K562 (cell line): ENCODE measurements around the gene LST1. TPM values are rescaled to one million over a fixed set of nuclear protein-coding genes. Genes with fewer than 3 reads are reported as not detected.

Source experiments
- ARID1B ChIP-seq: fragments of 450-650 bp; IDR thresholded peaks from 2 replicates; pipeline ENCODE4 v1.6.1; 2016; ENCODE audit warnings: antibody characterized with exemption, mild to moderate bottlenecking, inconsistent platforms
- ARID3A ChIP-seq: IDR thresholded peaks from 2 replicates; pipeline ENCODE4 v1.6.1; 2012; ENCODE audit warnings: low read depth, low read length, improper control_type of control experiment, borderline replicate concordance
- ASH1L ChIP-seq: fragments of 450-650 bp; IDR thresholded peaks from 2 replicates; pipeline ENCODE4 v1.6.1; 2018; ENCODE audit warnings: borderline replicate concordance, mild to moderate bottlenecking, low read depth; ENCODE audit not compliant: partially characterized antibody
- C11orf30 ChIP-seq: fragments of 450-650 bp; IDR thresholded peaks from 2 replicates; pipeline ENCODE4 v1.6.1; 2016; ENCODE audit warnings: low read depth, mild to moderate bottlenecking
- CC2D1A ChIP-seq: fragments of 450-650 bp; IDR thresholded peaks from 2 replicates; pipeline ENCODE4 v1.6.1; 2017; ENCODE audit warnings: mild to moderate bottlenecking
- CREB1 ChIP-seq, 2 experiments: sonication (generic) in 1 of 2; formaldehyde crosslinking in 1 of 2; IDR thresholded peaks; 2 replicates each; pipeline versions ENCODE4 v1.6.1 to v1.8.0; 2012 to 2022; ENCODE audit warnings: inconsistent platforms in 1 of 2, mild to moderate bottlenecking in 1 of 2, missing genetic modification reagents in 1 of 2, moderate library complexity in 1 of 2
- FOXP1 ChIP-seq: sonication (generic); formaldehyde crosslinking; IDR thresholded peaks from 2 replicates; pipeline ENCODE4 v1.8.0; 2022; ENCODE audit warnings: mild to moderate bottlenecking, missing genetic modification reagents
- GATAD2B ChIP-seq: fragments of 450-650 bp; IDR thresholded peaks from 2 replicates; pipeline ENCODE4 v1.6.1; 2017; ENCODE audit warnings: mild to moderate bottlenecking, borderline replicate concordance
- HDAC1 ChIP-seq, 2 experiments: fragments of 450-650 bp; IDR thresholded peaks; 2 replicates each; pipeline ENCODE4 v1.6.1; 2016 to 2017; ENCODE audit warnings: inconsistent platforms in 1 of 2, mild to moderate bottlenecking in 1 of 2, moderate library complexity in 1 of 2
- HMBOX1 ChIP-seq: sonication (generic); IDR thresholded peaks from 2 replicates; pipeline ENCODE4 v1.6.1; 2016
- MEIS2 ChIP-seq: fragments of 450-650 bp; IDR thresholded peaks from 2 replicates; pipeline ENCODE4 v1.6.1; 2014; ENCODE audit warnings: mild to moderate bottlenecking; ENCODE audit not compliant: partially characterized antibody
- NEUROD1 ChIP-seq: fragments of 150-350 bp; IDR thresholded peaks from 2 replicates; pipeline ENCODE4 v1.6.1; 2014; ENCODE audit warnings: borderline replicate concordance, low read length, low read depth; ENCODE audit not compliant: partially characterized antibody
- NFE2 ChIP-seq: IDR thresholded peaks from 2 replicates; pipeline ENCODE4 v1.6.1; 2014; ENCODE audit warnings: antibody characterized with exemption, low read depth
- NONO ChIP-seq, 2 experiments: fragments of 200-400 bp in 1 of 2; fragments of 450-650 bp in 1 of 2; formaldehyde crosslinking in 1 of 2; IDR thresholded peaks; 2 replicates each; pipeline ENCODE4 v1.6.1; 2017; ENCODE audit warnings: low read depth in 2 of 2, mild to moderate bottlenecking in 2 of 2, moderate library complexity in 2 of 2, low read length in 1 of 2
- NR2F6 ChIP-seq: fragments of 450-650 bp; formaldehyde crosslinking; IDR thresholded peaks from 2 replicates; pipeline ENCODE4 v1.4.0; 2020; ENCODE audit warnings: mild to moderate bottlenecking
- PKNOX1 ChIP-seq: fragments of 450-650 bp; IDR thresholded peaks from 2 replicates; pipeline ENCODE4 v1.6.1; 2016
- POLR2A ChIP-seq: fragments of 450-650 bp; conservative IDR thresholded peaks from 2 replicates; pipeline ENCODE4 v1.6.1; 2016
- PTBP1 ChIP-seq: fragments of 200-400 bp; formaldehyde crosslinking; IDR thresholded peaks from 2 replicates; pipeline ENCODE4 v1.6.1; 2017; ENCODE audit warnings: low read depth, low read length
- RAD21 ChIP-seq, 2 experiments: fragments of 250-450 bp in 1 of 2; fragments of 450-650 bp in 1 of 2; sonication (Bioruptor Pico) in 1 of 2; formaldehyde crosslinking in 1 of 2; IDR thresholded peaks in 1 of 2; conservative IDR thresholded peaks in 1 of 2; 2 replicates each; pipeline versions ENCODE4 v1.4.0 to v1.8.0; 2020 to 2022; ENCODE audit warnings: mild to moderate bottlenecking in 2 of 2, moderate library complexity in 1 of 2
- SNAPC5 ChIP-seq: fragments of 250-450 bp; sonication (Bioruptor Pico); IDR thresholded peaks from 2 replicates; pipeline ENCODE4 v1.8.0; 2021; ENCODE audit warnings: moderate library complexity, mild to moderate bottlenecking, inconsistent platforms
- TARDBP ChIP-seq: fragments of 450-650 bp; IDR thresholded peaks from 2 replicates; pipeline ENCODE4 v1.6.1; 2016
- TCF15 ChIP-seq: fragments of 250-450 bp; sonication (Bioruptor Pico); IDR thresholded peaks from 2 replicates; pipeline ENCODE4 v1.8.0; 2022; ENCODE audit warnings: moderate library complexity, mild to moderate bottlenecking, inconsistent platforms
- ZBTB17 ChIP-seq: fragments of 450-650 bp; formaldehyde crosslinking; IDR thresholded peaks from 2 replicates; pipeline ENCODE4 v1.4.0; 2020; ENCODE audit warnings: mild to moderate bottlenecking
- ZBTB34 ChIP-seq: fragments of 250-450 bp; sonication (Bioruptor Pico); IDR thresholded peaks from 2 replicates; pipeline ENCODE4 v1.8.0; 2021; ENCODE audit warnings: mild to moderate bottlenecking, moderate library complexity
- ZFPM2 ChIP-seq: fragments of 250-450 bp; sonication (Bioruptor Pico); IDR thresholded peaks from 2 replicates; pipeline ENCODE4 v1.5.1; 2022; ENCODE audit warnings: mild to moderate bottlenecking
- polyA plus RNA-seq, 8 experiments: library from polyadenylated mRNA; depleted of rRNA in 4 of 8; stranded (reverse) in 5 of 8; unstranded in 3 of 8; fragments of >200 nt; fragmentation: Nextera tagmentation in 2 of 8; fragmentation: Illumina TruSeq in 1 of 8; extraction: Ambion mirVana in 2 of 8; extraction: Trizol in 1 of 8; gene quantifications; 2 replicates each; pipeline versions ENCODE4 v1.2.1 to v1.2.3, GENCODE V29; 2011 to 2014; ENCODE audit warnings: inconsistent platforms in 1 of 8, missing spikeins in 1 of 8
- total RNA-seq, 7 experiments: library from RNA; depleted of rRNA in 6 of 7; stranded (reverse); fragments of >200 nt in 6 of 7; fragmentation: Illumina TruSeq in 2 of 7; extraction: Trizol in 2 of 7; gene quantifications; 2 replicates each; pipeline versions ENCODE4 v1.2.1 to v1.2.3, GENCODE V29; 2011 to 2021; ENCODE audit warnings: low replicate concordance in 1 of 7

LST1 gene
- total and polyA plus RNA-seq, 9 of the 15 experiments (the other 6 are each of a cell fraction or from before 2014, with no cell fraction given): 0.82 to 7.8 (median 1.7) TPM

GRCh38 chr6:31585491-31585890, 586 bp upstream of the LST1 start (continued):
- TF ChIP-seq HMBOX1 (no peak), POLR2A (no peak), TARDBP (no peak), CC2D1A (no peak), ZBTB17 (CRISPR knock-in tag) (0 out of 2 replicates have a peak, but pooled peaks have one; percentile 19), C11orf30 (no peak), HDAC1 (IDR thresholded peaks at IDR 0.05) (no peak), SNAPC5 (CRISPR knock-in tag) (no peak), ARID3A (no peak), NEUROD1 (no peak), TCF15 (CRISPR knock-in tag) (no peak), ZFPM2 (CRISPR knock-in tag) (no peak), ZBTB34 (CRISPR knock-in tag) (no peak), CREB1 (IDR thresholded peaks at IDR 0.05) (0 out of 2 replicates have a peak, but pooled peaks have one; percentile 22), CREB1 (CRISPR knock-in tag; IDR thresholded peaks at IDR 0.05) (no peak), RAD21 (CRISPR knock-in tag; conservative IDR thresholded peaks at IDR 0.05 in 1 of 2, IDR thresholded peaks at IDR 0.05 in 1 of 2) (peak in 1 of 2 experiments; percentile 58; a peak in 2 of 4 replicates), NONO (IDR thresholded peaks at IDR 0.05; ENCODE audit: low read depth in 2 of 2, low read length in 1 of 2) (no peak), PKNOX1 (peak; percentile 68), NFE2 (no peak), FOXP1 (CRISPR knock-in tag) (peak; percentile 32; the same call in 1 of the 2 replicates), ASH1L (no peak), PTBP1 (peak; percentile 91; the same call in 1 of the 2 replicates), GATAD2B (no peak), ARID1B (no peak), MEIS2 (peak; percentile 54), NR2F6 (CRISPR knock-in tag) (no peak)
